Activated CD8-positive, alpha-beta memory T cell treated with anti-CD3 and anti-CD28 coated beads, Interleukin-2, amount 50 U/mL, for 48 hours (primary cell): Measurements from ENCODE around the gene ICA1.
A peak's percentile ranks its signal among the peaks of the same experiment; 100 is the strongest.
"Not testable (repeated sequence)": the region's sequence is repeated elsewhere in the genome, so short reads cannot be mapped to it uniquely, and the experiment has no call there.

Experiments
- DNase-seq: peaks from one replicate; pipeline ENCODE4 v3.0.0-alpha.2; 2020

ICA1 gene

GRCh38 chr7:8260871-8261694 lies 884 bp downstream of the ICA1 start:
- DNase-seq = peak; percentile 65

- no peak for DNase-seq
These were observed 2.3 kb downstream of the ICA1 start for GRCh38 chr7:8259586-8260222.

GRCh38 chr7:8258734-8259133 lies 3.2 kb downstream of the ICA1 start:
- DNase-seq = no peak

GRCh38 chr7:8258166-8258565 lies 3.8 kb downstream of the ICA1 start:
- no peak for DNase-seq

GRCh38 chr7:8255680-8256655 lies 6.0 kb downstream of the ICA1 start:
- no peak for DNase-seq

- no peak for DNase-seq
These were observed 7.3 kb downstream of the ICA1 start for GRCh38 chr7:8254667-8255066.

GRCh38 chr7:8254215-8254614 lies 7.8 kb downstream of the ICA1 start:
- no peak for DNase-seq

GRCh38 chr7:8251195-8251594 lies 10.8 kb downstream of the ICA1 start:
- no peak for DNase-seq

GRCh38 chr7:8250547-8250946 lies 11.4 kb downstream of the ICA1 start:
- DNase-seq = no peak

GRCh38 chr7:8249121-8249520 lies 12.8 kb downstream of the ICA1 start:
- no peak for DNase-seq

- no peak for DNase-seq
These were observed 15.9 kb downstream of the ICA1 start for GRCh38 chr7:8246020-8246419.

- DNase-seq = not testable (repeated sequence)
These were observed 16.9 kb downstream of the ICA1 start for GRCh38 chr7:8245032-8245431.

GRCh38 chr7:8243059-8243458 lies 18.9 kb downstream of the ICA1 start:
- not testable (repeated sequence) for DNase-seq

GRCh38 chr7:8239702-8240362 lies 22.1 kb downstream of the ICA1 start:
- DNase-seq = not testable (repeated sequence)

GRCh38 chr7:8236780-8237407 lies 25.1 kb downstream of the ICA1 start:
- DNase-seq = no peak

- no peak for DNase-seq
These were observed 28.7 kb downstream of the ICA1 start for GRCh38 chr7:8232999-8233847.

GRCh38 chr7:8229927-8230326 lies 32.0 kb downstream of the ICA1 start:
- DNase-seq = no peak

GRCh38 chr7:8228766-8229674 lies 32.9 kb downstream of the ICA1 start:
- no peak for DNase-seq

GRCh38 chr7:8228068-8228467 lies 33.9 kb downstream of the ICA1 start:
- DNase-seq = no peak

- DNase-seq = no peak
These were observed 34.7 kb downstream of the ICA1 start for GRCh38 chr7:8227261-8227660.
